Measurements from ENCODE around the gene SFR1. TPM values are rescaled to one million over a fixed set of nuclear protein-coding genes. Genes with fewer than 3 reads are reported as not detected.

SFR1 gene, protein sequence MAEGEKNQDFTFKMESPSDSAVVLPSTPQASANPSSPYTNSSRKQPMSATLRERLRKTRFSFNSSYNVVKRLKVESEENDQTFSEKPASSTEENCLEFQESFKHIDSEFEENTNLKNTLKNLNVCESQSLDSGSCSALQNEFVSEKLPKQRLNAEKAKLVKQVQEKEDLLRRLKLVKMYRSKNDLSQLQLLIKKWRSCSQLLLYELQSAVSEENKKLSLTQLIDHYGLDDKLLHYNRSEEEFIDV
- 8.2 TPM for polyA plus RNA-seq (2013, experiment 1 of 2)
- polyA plus RNA-seq (2013, experiment 2 of 2), result 11.4 TPM

DNA sequence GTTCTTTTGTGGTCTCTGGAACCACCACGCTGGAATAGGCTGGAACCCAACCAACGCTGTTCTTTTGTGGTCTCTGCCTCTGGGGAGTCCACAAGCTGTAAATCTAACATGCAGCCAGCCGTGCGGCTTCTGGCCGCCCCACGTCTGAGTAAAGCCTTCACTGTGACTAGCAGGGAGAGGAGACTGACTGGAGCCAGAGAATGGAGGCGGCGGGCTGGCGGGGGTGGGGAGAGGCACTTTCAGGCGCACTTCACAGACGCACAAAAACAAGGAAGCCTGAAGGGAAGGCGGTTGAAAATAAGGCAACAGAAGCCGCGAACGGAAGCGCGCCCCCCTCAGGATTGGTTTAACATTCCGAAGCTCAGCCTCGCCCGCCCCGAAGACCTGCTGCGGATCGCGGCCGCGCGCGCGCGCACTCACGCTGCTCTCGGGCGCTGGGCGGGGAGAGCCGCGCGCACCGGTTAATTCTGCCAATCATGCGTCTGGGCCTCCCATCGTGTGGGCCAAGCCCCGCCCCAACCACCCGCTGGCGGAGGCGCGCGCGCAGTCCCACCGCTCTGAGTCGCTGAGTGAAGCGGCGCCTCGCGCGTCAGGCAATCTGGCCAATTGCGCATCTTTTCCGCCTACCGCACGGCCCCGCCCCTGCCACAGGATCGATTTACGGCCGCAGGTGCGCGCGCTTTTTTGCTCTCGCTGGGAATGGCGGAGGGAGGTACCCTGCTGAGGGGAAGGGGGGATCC, at the start of gene SFR1:
TSS of gene SFR1 (plus strand) at position 687 of the 740 bp plus-strand sequence. CDS start at position 700, 13 bp downstream.
- H3K36me3 ChIP-seq (ENCODE audit: control insufficient read depth, insufficient read depth, low read length), result peaks cover 11% of the 10 kb centered on the region
- peak within 1 kb of the TSS; percentile 74 for H3K4me3 ChIP-seq (ENCODE audit: extremely low read depth, insufficient read depth, low read length, poor library complexity, severe bottlenecking)
- no peaks in the 10 kb centered on the region for H3K9me3 ChIP-seq (ENCODE audit: control insufficient read depth, low read length)
- 0 to 1% methylated on average over 56 to 62 of the region's 67 CpGs for WGBS, 2 experiments (ENCODE audit: insufficient coverage in 2 of 2)
- H3K27ac ChIP-seq (ENCODE audit: low read depth, low read length, severe bottlenecking), result peak within 1 kb of the TSS; percentile 100
- peaks cover 11% of the 10 kb centered on the region for H3K4me1 ChIP-seq (ENCODE audit: control insufficient read depth, insufficient read depth, low read length, poor library complexity, severe bottlenecking)

DNA sequence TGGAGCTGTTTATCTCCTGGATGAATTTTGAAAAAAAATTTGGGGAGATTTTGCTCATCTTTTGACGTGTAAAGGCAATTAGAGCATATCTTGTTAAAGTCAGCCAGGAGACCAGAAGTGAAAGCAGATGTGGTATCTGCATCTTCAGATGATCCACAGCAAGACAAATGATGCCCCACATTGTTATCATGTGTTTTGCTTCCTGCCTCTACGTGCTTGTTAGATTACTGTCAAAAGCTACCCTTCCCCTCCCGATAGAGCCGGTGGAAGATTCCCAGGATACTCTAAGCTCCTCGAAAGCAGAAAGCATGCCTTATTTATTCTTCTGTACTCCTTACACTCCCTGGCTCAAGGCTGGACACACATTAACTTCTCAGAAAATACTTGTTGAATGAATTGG, 49.2 kb upstream of the SFR1 start:
- peaks cover 10% of the 10 kb centered on the region for H3K4me1 ChIP-seq (ENCODE audit: control insufficient read depth, insufficient read depth, low read length, poor library complexity, severe bottlenecking)

DNA sequence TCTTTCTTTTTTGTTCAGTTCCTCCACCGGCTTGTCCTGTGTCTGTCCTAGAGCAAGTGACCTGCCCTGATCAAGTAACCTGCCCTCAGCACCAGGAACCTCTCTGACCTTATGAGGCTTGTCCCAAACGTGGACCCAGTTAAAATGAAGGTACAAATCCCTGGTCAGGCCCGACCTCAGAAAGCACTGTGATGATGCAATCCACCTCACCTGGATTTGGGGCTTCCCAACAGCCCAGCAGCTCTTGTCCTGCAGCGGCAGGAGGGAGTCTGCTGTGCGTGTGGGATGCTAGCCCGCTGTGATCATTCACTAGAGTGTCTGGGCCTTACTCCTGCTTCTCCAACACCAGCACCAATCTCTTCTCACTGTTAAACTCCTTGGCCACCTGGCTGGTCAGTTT, 47.5 kb upstream of the SFR1 start:
- Histone ChIP-seq H3K27ac (ENCODE audit: low read depth, low read length, severe bottlenecking) (no peak overlapping the region), H3K36me3 (ENCODE audit: control insufficient read depth, insufficient read depth, low read length) (no peaks in the 10 kb centered on the region), H3K4me3 (ENCODE audit: extremely low read depth, insufficient read depth, low read length, poor library complexity, severe bottlenecking) (no peak overlapping the region), H3K4me1 (ENCODE audit: control insufficient read depth, insufficient read depth, low read length, poor library complexity, severe bottlenecking) (peaks cover 10% of the 10 kb centered on the region), H3K9me3 (ENCODE audit: control insufficient read depth, low read length) (no peaks in the 10 kb centered on the region)
- WGBS, 2 experiments (ENCODE audit: insufficient coverage in 2 of 2), result 77 to 89% methylated on average over 5 of the region's 6 CpGs

More for the DNA sequence above, 49.2 kb upstream of the SFR1 start:
- H3K27ac ChIP-seq (ENCODE audit: low read depth, low read length, severe bottlenecking), result no peak overlapping the region
- 84 to 87% methylated on average over 4 to 5 of the region's 5 CpGs for WGBS, 2 experiments (ENCODE audit: insufficient coverage in 2 of 2)
- no peaks in the 10 kb centered on the region for H3K9me3 ChIP-seq (ENCODE audit: control insufficient read depth, low read length)
- H3K36me3 ChIP-seq (ENCODE audit: control insufficient read depth, insufficient read depth, low read length), result no peaks in the 10 kb centered on the region
- no peak overlapping the region for H3K4me3 ChIP-seq (ENCODE audit: extremely low read depth, insufficient read depth, low read length, poor library complexity, severe bottlenecking)

DNA sequence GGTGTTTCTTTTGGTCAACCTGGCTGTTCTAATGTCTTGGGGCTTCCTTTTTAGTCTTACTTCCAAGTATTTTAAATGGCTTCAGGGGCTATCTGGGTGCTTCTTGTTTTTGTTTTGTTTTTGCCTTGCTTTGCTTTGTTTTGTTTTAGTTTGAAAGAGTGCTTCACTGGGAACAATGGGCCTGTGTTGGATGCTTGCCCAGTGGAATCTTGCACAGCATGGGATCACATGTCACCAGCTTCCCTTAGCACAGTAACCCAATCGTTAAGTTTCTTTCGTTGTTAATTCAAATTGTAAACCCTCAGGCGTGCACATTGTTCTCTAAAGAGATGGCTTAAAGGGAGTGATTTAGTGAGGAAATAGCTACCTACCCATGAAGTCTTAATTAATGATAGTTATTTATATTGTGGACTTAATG, 45.2 kb upstream of the SFR1 start:
- WGBS, 2 experiments (ENCODE audit: insufficient coverage in 2 of 2), result 40% methylated on average over 1 of the region's 3 CpGs; no CpG with 5 or more reads in 1 of the 2 experiments
- peak overlapping the region; percentile 6 for H3K27ac ChIP-seq (ENCODE audit: low read depth, low read length, severe bottlenecking)

DNA sequence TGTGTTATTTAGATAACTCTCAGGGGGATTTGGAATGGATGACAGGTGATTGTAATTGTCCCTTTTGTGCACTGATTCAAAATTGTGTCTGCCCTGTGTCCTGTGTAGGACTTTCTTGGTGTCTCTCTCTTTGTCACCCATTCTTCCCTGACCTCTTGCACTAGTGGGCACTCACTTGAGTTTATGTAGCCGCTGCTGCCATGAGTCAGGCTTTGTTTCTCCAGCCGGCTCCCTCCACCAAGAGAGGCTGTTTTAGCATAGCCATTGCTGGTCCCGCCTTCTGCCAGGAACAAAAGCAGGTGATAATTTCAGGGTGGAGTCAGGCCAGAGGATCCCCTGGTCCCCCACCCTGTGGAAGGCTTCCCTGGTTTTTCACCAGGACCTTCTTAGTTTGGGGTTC, 44.7 kb upstream of the SFR1 start:
- Histone ChIP-seq H3K36me3 (ENCODE audit: control insufficient read depth, insufficient read depth, low read length) (no peaks in the 10 kb centered on the region), H3K27ac (ENCODE audit: low read depth, low read length, severe bottlenecking) (no peak overlapping the region), H3K4me1 (ENCODE audit: control insufficient read depth, insufficient read depth, low read length, poor library complexity, severe bottlenecking) (peaks cover 10% of the 10 kb centered on the region), H3K9me3 (ENCODE audit: control insufficient read depth, low read length) (no peaks in the 10 kb centered on the region), H3K4me3 (ENCODE audit: extremely low read depth, insufficient read depth, low read length, poor library complexity, severe bottlenecking) (no peak overlapping the region)
- 15% methylated on average over 3 of the region's 3 CpGs; no CpG with 5 or more reads in 1 of the 2 experiments for WGBS, 2 experiments (ENCODE audit: insufficient coverage in 2 of 2)

More for the DNA sequence above, 45.2 kb upstream of the SFR1 start:
- H3K4me1 ChIP-seq (ENCODE audit: control insufficient read depth, insufficient read depth, low read length, poor library complexity, severe bottlenecking), result peaks cover 10% of the 10 kb centered on the region
- H3K36me3 ChIP-seq (ENCODE audit: control insufficient read depth, insufficient read depth, low read length), result no peaks in the 10 kb centered on the region
- no peaks in the 10 kb centered on the region for H3K9me3 ChIP-seq (ENCODE audit: control insufficient read depth, low read length)
- no peak overlapping the region for H3K4me3 ChIP-seq (ENCODE audit: extremely low read depth, insufficient read depth, low read length, poor library complexity, severe bottlenecking)

DNA sequence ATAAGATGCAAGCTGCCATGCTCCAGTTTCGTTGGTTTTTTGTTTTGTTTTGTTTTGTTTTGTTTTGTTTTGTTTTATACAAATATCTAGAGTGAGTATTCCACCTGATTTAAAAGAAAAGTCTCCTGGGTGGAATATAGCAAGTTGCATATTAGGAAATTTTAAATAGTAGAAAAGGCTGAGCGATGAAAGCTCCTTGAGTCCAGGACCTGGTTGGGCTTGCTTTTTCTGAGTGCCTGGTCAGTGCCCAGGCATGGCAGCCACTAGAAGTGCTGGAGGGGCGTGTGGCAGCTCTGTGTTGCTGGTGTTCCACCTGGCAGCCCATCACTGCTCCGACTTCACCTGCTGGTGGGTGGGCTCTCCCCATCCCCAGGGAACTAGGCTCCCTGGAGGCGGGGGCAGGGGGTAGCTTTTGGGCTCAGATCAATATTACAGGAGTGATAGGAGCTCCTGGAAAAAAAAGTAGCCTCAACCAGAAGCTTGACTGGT, 44.3 kb upstream of the SFR1 start:
- 84 to 100% methylated on average over 2 to 3 of the region's 5 CpGs for WGBS, 2 experiments (ENCODE audit: insufficient coverage in 2 of 2)
- Histone ChIP-seq H3K4me1 (ENCODE audit: control insufficient read depth, insufficient read depth, low read length, poor library complexity, severe bottlenecking) (peaks cover 10% of the 10 kb centered on the region), H3K27ac (ENCODE audit: low read depth, low read length, severe bottlenecking) (no peak overlapping the region), H3K4me3 (ENCODE audit: extremely low read depth, insufficient read depth, low read length, poor library complexity, severe bottlenecking) (no peak overlapping the region), H3K36me3 (ENCODE audit: control insufficient read depth, insufficient read depth, low read length) (no peaks in the 10 kb centered on the region), H3K9me3 (ENCODE audit: control insufficient read depth, low read length) (no peaks in the 10 kb centered on the region)

DNA sequence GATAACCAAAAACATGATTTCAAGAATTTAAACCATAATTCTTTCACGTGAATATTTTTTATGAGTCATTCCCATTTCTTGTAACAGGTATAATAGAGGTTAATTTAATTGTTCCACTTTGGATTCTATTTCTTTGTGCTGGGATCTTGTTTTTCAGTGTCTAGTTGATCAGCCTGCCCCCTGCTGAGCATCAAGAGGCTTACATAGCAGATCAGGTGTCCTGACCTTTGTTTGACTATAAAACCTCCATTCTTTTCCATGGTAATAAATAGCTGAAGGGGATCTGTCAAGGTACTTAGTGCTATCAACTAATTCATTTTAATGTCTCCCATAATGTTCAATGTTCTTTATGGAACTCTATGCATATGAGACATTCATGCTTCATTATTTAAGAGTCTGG, 41.2 kb upstream of the SFR1 start:
- no peak overlapping the region for H3K4me3 ChIP-seq (ENCODE audit: extremely low read depth, insufficient read depth, low read length, poor library complexity, severe bottlenecking)
- peaks cover 10% of the 10 kb centered on the region for H3K4me1 ChIP-seq (ENCODE audit: control insufficient read depth, insufficient read depth, low read length, poor library complexity, severe bottlenecking)
- H3K36me3 ChIP-seq (ENCODE audit: control insufficient read depth, insufficient read depth, low read length), result no peaks in the 10 kb centered on the region
- H3K27ac ChIP-seq (ENCODE audit: low read depth, low read length, severe bottlenecking), result no peak overlapping the region
- H3K9me3 ChIP-seq (ENCODE audit: control insufficient read depth, low read length), result no peaks in the 10 kb centered on the region
- WGBS, 2 experiments (ENCODE audit: insufficient coverage in 2 of 2), result no CpG with 5 or more reads among the region's 1 CpG

DNA sequence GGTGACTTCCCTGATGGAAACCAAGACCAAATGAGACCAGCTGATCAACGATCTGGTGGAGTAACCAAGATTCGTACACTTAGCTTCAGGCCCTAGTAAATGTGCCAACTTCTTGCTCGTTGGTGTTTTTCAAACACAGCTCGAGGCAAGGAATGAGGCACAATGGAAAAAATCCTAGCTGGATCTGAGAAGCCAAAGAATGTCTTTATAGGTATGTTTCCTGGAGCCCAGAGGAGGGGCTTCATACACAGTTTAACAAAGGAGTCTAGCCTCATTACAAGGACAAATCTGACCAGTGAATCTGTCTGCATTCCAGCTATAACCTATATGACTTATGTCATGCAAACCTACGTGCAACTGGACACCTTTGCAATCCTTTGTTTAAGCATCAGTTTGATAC, 40.0 kb upstream of the SFR1 start:
- 83 to 90% methylated on average over 3 to 4 of the region's 5 CpGs for WGBS, 2 experiments (ENCODE audit: insufficient coverage in 2 of 2)

DNA sequence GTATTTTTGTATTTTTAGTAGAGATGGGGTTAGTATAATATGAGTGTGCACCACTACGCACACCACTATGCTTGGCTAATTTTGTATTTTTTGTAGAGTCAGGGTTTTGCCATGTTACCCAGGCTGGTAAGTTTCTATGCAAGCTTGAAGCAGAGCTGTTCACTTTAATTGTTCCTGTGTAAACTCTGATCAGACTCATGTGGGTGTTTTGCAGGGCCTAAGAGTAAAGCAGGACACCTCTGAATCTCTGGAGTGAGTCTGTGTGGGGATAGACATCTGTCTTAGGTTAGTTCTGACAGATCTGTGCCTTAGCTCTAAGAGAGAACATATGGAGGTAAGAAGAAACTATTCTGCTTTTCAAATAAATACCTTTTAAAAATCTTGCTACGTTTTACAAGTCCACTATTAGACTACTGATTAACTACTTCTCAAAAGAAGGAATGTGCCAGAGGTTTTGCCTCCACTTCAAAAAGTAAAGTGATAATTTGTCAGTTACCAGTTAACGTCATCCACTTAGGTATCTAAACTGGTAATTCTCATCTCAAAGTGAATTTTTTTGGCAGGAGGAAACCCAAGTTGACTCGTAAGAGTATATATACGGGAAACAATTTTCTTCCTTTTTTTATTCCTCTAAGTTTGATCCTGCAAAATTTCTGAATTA, 37.4 kb upstream of the SFR1 start:
- Histone ChIP-seq H3K36me3 (ENCODE audit: control insufficient read depth, insufficient read depth, low read length) (no peaks in the 10 kb centered on the region), H3K4me3 (ENCODE audit: extremely low read depth, insufficient read depth, low read length, poor library complexity, severe bottlenecking) (no peak overlapping the region), H3K27ac (ENCODE audit: low read depth, low read length, severe bottlenecking) (no peak overlapping the region), H3K9me3 (ENCODE audit: control insufficient read depth, low read length) (no peaks in the 10 kb centered on the region), H3K4me1 (ENCODE audit: control insufficient read depth, insufficient read depth, low read length, poor library complexity, severe bottlenecking) (no peaks in the 10 kb centered on the region)
- 100% methylated on average over 1 to 2 of the region's 5 CpGs for WGBS, 2 experiments (ENCODE audit: insufficient coverage in 2 of 2)

More for the DNA sequence above, 40.0 kb upstream of the SFR1 start:
- Histone ChIP-seq H3K27ac (ENCODE audit: low read depth, low read length, severe bottlenecking) (no peak overlapping the region), H3K36me3 (ENCODE audit: control insufficient read depth, insufficient read depth, low read length) (no peaks in the 10 kb centered on the region), H3K4me1 (ENCODE audit: control insufficient read depth, insufficient read depth, low read length, poor library complexity, severe bottlenecking) (peaks cover 4% of the 10 kb centered on the region), H3K4me3 (ENCODE audit: extremely low read depth, insufficient read depth, low read length, poor library complexity, severe bottlenecking) (no peak overlapping the region), H3K9me3 (ENCODE audit: control insufficient read depth, low read length) (no peaks in the 10 kb centered on the region)

DNA sequence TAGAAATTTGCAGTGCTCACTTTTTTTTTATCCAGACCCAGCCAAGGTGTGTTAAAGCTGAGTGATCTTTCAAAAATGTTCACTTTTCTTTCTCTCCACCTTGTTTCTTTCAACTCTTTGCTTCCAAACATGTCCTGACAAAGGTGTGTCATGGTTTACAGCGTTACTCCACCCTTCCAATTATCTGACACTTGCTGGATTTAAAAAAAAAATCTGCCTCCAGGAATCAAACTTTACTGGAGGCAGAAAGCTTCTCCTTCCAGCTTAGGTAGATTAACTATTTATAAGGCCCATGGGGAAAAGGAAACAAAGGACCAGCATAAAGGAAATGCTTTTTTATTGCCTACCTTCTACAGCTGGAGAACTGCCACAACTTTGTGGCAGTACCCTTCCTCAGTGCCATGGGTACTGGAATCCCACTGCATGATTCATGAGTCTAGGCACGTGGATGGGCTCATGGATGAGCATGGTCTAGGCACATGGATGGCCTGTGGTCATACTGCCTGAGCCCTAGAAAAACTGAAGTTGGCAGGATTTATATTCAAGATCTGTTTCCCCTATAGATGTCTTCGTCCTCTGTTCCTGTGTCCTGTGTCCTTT, 36.1 kb upstream of the SFR1 start, which contains the start of gene COL17A1:
TSS of gene COL17A1 (minus strand) at position 80 of the 600 bp plus-strand sequence. CDS start 5,207 bp downstream, outside the sequence.
- no peaks in the 10 kb centered on the region for H3K9me3 ChIP-seq (ENCODE audit: control insufficient read depth, low read length)
- no peak within 1 kb of the TSS for H3K27ac ChIP-seq (ENCODE audit: low read depth, low read length, severe bottlenecking)
- H3K36me3 ChIP-seq (ENCODE audit: control insufficient read depth, insufficient read depth, low read length), result no peaks in the 10 kb centered on the region
- WGBS, 2 experiments (ENCODE audit: insufficient coverage in 2 of 2), result 80 to 90% methylated on average over 1 to 3 of the region's 3 CpGs
- H3K4me3 ChIP-seq (ENCODE audit: extremely low read depth, insufficient read depth, low read length, poor library complexity, severe bottlenecking), result no peak within 1 kb of the TSS
- H3K4me1 ChIP-seq (ENCODE audit: control insufficient read depth, insufficient read depth, low read length, poor library complexity, severe bottlenecking), result no peaks in the 10 kb centered on the region

Measured in mesodermal cell (in vitro differentiated cells).